Measurements from ENCODE around the gene NCAM1. TPM values are rescaled to one million over a fixed set of nuclear protein-coding genes. Genes with fewer than 3 reads are reported as not detected.

Gene NCAM1
- total and polyA plus RNA-seq, 2 donors (not counting 3 experiments of a cell fraction or from before 2014, with no cell fraction given): 0.03 TPM; not detected in 1

DNA sequence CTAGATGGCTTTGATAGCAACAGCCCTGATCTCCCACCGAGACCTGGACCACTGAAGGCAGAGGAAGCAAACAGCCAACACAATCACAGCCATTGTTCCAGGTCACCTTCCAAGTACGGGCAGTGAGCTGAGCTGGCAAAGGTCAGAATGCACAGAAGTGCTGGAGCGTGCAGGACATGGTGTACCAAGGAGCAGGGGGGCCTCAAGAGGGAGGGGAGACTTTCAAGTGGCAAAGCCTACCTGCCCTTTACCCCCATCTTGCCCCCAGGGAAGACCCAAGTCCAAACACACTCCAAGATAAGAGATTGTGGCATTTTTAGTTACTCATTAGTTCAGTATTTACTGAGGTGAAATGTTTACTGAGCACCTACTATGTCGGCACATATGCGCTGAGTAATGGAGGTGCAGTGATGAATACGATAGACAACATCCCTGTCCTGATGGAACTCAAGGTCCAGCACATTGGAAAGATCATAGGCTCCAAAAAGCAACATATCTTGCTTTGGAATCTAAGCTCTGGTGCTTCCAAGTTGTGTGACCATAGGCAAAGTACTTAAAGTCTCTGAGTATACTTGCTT is 327.2 kb downstream of the NCAM1 start:
- Histone ChIP-seq H3K9me3 (replicated peaks; ENCODE audit: control insufficient read depth, insufficient read depth, low read length) (no peaks in the 10 kb centered on the region), H3K4me3 (replicated peaks in 1 of 3; ENCODE audit: insufficient read depth in 1 of 3, low read depth in 1 of 3, low read length in 3 of 3) (no peak overlapping the region), H3K36me3 (ENCODE audit: control insufficient read depth in 2 of 2, extremely low read depth in 1 of 2, insufficient read depth in 2 of 2, low read length in 2 of 2) (no peaks in the 10 kb centered on the region), H3K9me1 (replicated peaks; ENCODE audit: control insufficient read depth, extremely low read depth, insufficient read depth, low read length) (no peaks in the 10 kb centered on the region), H3K4me2 (ENCODE audit: insufficient read depth, low read length) (no peak overlapping the region), H3K9ac (replicated peaks; ENCODE audit: extremely low read depth, insufficient read depth, low read length) (no peak overlapping the region), H2AFZ (ENCODE audit: low read depth, low read length) (no peak overlapping the region), H3K4me1 (ENCODE audit: control insufficient read depth, extremely low read depth, insufficient read depth, low read length) (no peaks in the 10 kb centered on the region), H3K27me3 (ENCODE audit: control insufficient read depth in 2 of 2, insufficient read depth in 2 of 2, low read length in 2 of 2) (no peaks in the 10 kb centered on the region), H3K79me2 (ENCODE audit: control insufficient read depth, insufficient read depth, low read length) (no peaks in the 10 kb centered on the region), H3K27ac (ENCODE audit: insufficient read depth, low read depth, low read length) (no peak overlapping the region), H4K20me1 (replicated peaks; ENCODE audit: control insufficient read depth, extremely low read depth, insufficient read depth, low read length) (no peaks in the 10 kb centered on the region)
- no peak for DNase-seq (ENCODE audit: low read depth, low spot score)
- intact Hi-C loops (cut with micrococcal nuclease) (loop anchor here (5.0 kb wide), 1 partner anchor 491 kb away; no protein-coding TSS in a partner anchor), dilution Hi-C loops (cut with MboI; ENCODE audit: extremely low pct_ligation_motif_present, low sequenced_read_pairs) (no loop called here)
- ChIA-PET CTCF (interaction anchor here (1.6 to 5.7 kb wide), 9 partner anchors 244 to 1175 kb away, joined by 6 to 401 read pairs (median 14); no protein-coding TSS in a partner anchor), POLR2A (interaction anchor here (2.0 kb wide), 1 partner anchor 700 kb away, joined by 5 read pairs; no protein-coding TSS in a partner anchor)
- no TSS peak for BruUV-seq (replicated peaks)
- TF ChIP-seq POLR2AphosphoS5 (IDR thresholded peaks at IDR 0.05; ENCODE audit: insufficient read depth, low read depth, low read length) (no peak), GATA2 (IDR thresholded peaks at IDR 0.05; ENCODE audit: insufficient read depth, insufficient read length, low read depth, low read length) (no peak), JUN (IDR thresholded peaks at IDR 0.05; ENCODE audit: borderline replicate concordance, insufficient read depth, insufficient read length, low read depth) (no peak), EZH2 (IDR thresholded peaks at IDR 0.05; ENCODE audit: borderline replicate concordance, low read depth, low read length, severe bottlenecking) (no peak), FOS (IDR thresholded peaks at IDR 0.05; ENCODE audit: borderline replicate concordance, insufficient read depth, low read length) (no peak), POLR2A (IDR thresholded peaks at IDR 0.05; ENCODE audit: low read depth, low read length) (no peak), MYC (IDR thresholded peaks at IDR 0.05; ENCODE audit: low read depth, low read length) (no peak)
- TF ChIP-seq, protein P1, sequence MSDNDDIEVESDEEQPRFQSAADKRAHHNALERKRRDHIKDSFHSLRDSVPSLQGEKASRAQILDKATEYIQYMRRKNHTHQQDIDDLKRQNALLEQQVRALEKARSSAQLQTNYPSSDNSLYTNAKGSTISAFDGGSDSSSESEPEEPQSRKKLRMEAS (IDR thresholded peaks at IDR 0.05; ENCODE audit: insufficient read depth, insufficient read length): no peak
- TF ChIP-seq, protein P2, sequence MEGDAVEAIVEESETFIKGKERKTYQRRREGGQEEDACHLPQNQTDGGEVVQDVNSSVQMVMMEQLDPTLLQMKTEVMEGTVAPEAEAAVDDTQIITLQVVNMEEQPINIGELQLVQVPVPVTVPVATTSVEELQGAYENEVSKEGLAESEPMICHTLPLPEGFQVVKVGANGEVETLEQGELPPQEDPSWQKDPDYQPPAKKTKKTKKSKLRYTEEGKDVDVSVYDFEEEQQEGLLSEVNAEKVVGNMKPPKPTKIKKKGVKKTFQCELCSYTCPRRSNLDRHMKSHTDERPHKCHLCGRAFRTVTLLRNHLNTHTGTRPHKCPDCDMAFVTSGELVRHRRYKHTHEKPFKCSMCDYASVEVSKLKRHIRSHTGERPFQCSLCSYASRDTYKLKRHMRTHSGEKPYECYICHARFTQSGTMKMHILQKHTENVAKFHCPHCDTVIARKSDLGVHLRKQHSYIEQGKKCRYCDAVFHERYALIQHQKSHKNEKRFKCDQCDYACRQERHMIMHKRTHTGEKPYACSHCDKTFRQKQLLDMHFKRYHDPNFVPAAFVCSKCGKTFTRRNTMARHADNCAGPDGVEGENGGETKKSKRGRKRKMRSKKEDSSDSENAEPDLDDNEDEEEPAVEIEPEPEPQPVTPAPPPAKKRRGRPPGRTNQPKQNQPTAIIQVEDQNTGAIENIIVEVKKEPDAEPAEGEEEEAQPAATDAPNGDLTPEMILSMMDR (IDR thresholded peaks at IDR 0.05; ENCODE audit: extremely low read depth in 1 of 2, insufficient read depth in 1 of 2, low read depth in 1 of 2, low read length in 2 of 2): no peak
- FAIRE-seq: no peak

Measured in endothelial cell of umbilical vein (primary cell).